Measurements from ENCODE around the gene ZNF469. TPM values are rescaled to one million over a fixed set of nuclear protein-coding genes. Genes with fewer than 3 reads are reported as not detected.

ZNF469 gene
- polyA plus RNA-seq, 3 donors = 0.91 to 1.0 (median 0.99) TPM

- DNase-seq (ENCODE audit: low read depth in 3 of 3, low spot score in 2 of 3) = no peak
Measured at GRCh38 chr16:88419790-88420189, 37.0 kb downstream of the ZNF469 start.

GRCh38 chr16:88420496-88420895, 37.7 kb downstream of the ZNF469 start:
- DNase-seq (ENCODE audit: low read depth in 3 of 3, low spot score in 2 of 3) = no peak

DNA sequence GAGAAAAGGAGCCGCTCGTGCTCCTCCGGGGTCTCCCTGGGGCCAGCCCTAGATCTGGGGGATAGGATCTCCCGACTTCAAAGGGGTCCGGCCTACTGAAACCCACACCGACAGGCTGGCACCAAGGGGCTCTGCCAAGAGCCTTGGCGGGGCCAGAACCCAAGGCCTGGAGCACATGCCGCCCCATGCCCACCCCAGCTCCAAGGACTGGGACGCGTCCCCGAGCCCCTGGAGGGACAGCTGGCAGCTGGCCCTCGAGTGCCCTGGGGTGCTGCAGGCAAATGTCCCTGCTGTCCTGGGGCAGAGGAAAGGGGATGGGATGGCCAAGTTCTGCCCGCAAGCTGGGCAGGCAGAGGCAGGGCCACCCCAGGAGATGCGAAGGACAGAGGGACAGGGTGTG, 38.5 kb downstream of the ZNF469 start:
- no peak for DNase-seq (ENCODE audit: low read depth in 3 of 3, low spot score in 2 of 3)

DNA sequence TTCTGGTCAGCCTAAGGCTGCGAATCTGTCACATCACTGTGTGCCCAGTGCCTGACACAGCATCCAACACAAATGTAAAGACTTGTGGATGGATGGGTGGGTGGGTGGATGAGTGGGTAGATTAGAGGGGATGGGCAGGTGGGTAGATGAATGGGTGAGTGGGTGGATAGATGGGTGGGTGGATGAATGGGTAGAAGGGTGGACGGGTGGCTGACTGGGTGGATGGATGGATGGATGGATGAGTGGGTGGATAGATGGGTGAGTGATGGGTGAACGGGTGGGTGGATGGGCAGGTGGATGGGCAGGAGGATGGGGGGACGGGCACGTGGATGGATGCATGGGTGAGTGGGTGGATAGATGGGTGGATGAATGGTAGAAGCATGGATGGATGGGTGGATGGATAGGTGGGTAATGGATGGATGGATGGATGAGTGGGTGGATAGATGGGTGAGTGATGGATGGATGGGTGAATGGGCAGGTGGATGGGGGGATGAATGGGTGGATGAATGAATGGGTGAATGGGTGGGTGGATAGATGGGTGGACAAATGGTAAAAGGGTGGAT, 39.2 kb downstream of the ZNF469 start:
- DNase-seq (ENCODE audit: low read depth in 3 of 3, low spot score in 2 of 3) = no peak

DNA sequence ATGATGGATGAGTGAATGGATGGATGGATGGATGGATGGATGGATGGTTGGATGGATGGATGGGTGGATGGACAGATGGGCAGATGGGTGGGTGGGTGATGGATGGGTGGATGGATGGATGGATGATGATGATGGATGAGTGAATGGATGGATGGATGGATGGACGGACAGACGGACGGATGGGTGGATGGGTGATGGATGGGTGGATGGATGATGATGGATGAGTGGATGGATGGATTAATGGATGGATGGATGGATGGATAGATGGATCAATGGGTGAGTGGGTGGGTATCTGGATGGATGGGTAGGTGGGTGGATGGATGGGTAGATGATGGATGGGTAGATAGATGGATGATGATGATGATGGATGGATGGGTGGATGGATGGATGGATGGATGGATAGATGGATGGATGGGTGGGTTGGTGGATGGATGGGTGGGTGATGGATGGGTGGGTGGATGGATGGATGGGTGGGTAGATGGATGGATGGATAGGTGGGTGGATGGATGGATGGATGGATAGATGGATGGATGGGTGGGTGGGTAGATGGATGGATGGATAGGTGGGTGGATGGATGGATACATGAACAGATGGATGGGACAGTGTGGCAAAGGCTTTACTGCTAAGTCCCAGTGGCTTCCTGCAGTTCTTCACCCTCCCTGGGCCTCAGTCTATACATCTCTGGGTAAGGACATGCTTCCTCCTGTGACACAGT, 40.1 kb downstream of the ZNF469 start:
- DNase-seq (ENCODE audit: low read depth in 3 of 3, low spot score in 2 of 3) = no peak

DNA sequence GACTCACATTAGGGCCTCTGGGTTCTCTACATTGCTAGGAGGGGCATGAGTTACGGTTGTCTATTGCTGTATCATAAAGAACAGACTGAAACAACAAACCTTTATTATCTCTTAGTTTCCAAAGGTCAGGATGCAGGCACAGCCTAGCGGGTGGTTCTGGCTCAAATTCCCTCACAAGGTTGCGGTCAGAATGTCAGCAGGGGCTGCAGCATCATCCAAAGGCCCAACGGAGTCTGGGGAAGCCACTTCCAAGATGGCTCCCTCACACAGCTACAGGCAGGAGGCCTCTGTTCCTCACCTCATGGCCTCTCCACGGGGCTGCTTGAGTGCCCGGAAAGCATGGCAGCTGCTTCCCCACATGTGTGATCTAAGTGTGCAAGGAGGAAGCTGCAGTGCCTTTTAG, 40.7 kb downstream of the ZNF469 start:
- no peak for DNase-seq (ENCODE audit: low read depth in 3 of 3, low spot score in 2 of 3)

GRCh38 chr16:88424587-88425235, 42.0 kb downstream of the ZNF469 start:
- no peak for DNase-seq (ENCODE audit: low read depth in 3 of 3, low spot score in 2 of 3)

- DNase-seq (ENCODE audit: low read depth in 3 of 3, low spot score in 2 of 3) = no peak
Measured at GRCh38 chr16:88426018-88426417, 43.3 kb downstream of the ZNF469 start.

GRCh38 chr16:88427376-88427775, 44.6 kb downstream of the ZNF469 start:
- no peak for DNase-seq (ENCODE audit: low read depth in 3 of 3, low spot score in 2 of 3)

DNA sequence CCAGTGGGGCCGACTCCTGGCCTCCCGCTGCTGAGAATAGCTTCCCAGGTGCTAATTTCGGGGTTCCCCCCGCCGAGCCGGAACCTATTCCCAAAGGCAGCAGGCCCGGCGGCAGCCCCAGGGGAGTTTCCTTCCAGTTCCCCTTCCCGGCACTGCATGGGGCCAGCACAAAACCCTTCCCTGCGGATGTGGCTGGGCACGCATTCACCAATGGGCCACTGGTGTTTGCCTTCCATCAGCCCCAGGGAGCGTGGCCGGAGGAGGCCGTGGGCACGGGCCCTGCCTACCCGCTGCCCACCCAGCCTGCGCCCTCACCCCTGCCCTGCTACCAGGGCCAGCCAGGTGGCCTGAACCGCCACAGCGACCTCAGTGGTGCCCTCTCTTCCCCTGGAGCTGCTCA, 45.4 kb downstream of the ZNF469 start:
- DNase-seq (ENCODE audit: low read depth in 3 of 3, low spot score in 2 of 3) = no peak

DNA sequence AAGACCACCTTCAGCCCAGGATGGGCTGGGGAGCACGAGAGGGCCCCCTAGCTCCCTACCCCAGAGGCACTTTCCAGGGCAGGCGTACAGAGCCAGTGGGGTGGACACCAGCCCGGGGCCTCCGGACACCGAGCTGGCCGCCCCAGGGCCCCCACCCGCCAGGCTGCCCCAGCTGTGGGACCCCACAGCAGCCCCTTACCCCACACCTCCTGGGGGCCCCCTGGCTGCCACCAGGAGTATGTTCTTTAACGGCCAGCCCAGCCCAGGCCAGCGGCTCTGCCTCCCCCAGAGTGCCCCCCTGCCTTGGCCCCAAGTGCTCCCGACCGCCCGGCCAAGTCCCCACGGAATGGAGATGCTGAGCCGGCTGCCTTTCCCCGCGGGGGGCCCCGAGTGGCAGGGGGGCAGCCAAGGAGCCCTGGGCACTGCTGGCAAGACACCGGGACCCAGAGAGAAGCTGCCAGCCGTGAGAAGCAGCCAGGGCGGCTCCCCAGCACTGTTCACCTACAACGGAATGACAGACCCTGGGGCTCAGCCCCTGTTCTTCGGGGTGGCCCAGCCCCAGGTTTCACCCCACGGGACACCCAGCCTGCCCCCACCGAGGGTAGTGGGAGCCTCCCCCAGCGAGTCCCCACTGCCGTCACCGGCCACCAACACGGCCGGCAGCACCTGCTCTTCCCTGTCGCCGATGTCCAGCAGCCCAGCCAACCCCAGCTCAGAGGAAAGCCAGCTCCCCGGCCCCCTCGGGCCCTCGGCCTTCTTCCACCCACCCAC, 46.0 kb downstream of the ZNF469 start:
- DNase-seq (ENCODE audit: low read depth in 3 of 3, low spot score in 2 of 3) = no peak

DNA sequence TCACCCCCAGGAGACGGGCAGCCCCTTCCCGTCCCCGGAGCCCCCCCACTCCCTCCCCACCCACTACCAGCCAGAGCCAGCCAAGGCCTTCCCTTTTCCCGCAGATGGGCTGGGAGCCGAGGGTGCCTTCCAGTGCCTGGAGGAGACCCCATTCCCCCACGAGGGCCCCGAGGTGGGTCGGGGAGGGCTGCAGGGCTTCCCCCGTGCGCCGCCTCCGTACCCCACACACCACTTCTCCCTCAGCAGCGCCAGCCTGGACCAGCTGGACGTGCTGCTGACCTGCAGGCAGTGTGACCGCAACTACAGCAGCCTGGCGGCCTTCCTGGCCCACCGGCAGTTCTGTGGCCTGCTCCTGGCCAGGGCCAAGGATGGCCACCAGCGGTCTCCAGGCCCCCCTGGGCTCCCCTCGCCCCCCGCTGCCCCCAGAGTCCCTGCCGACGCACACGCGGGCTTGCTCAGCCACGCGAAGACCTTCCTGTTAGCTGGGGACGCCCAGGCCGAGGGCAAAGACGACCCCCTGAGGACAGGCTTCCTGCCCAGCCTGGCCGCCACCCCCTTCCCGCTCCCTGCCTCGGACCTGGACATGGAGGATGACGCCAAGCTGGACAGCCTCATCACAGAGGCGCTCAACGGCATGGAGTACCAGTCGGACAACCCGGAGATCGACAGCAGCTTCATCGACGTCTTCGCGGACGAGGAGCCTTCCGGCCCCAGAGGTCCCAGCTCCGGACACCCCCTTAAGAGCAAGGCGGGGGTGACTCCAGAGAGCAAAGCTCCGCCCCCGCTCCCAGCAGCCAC, 46.8 kb downstream of the ZNF469 start:
- no peak for DNase-seq (ENCODE audit: low read depth in 3 of 3, low spot score in 2 of 3)

DNA sequence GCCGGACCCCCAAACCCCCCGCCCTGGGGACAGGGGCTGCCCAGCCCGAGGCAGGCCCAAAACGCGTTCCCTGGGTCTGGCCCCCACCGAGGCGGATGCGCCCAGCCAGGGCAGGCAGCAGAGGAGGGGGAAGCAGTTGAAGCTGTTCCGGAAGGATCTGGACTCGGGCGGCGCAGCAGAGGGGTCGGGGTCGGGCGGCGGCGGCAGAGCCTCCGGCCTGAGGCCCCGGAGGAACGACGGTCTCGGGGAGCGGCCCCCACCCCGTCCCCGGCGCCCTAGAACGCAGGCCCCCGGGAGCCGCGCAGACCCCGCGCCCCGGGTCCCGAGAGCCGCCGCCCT, 47.4 kb downstream of the ZNF469 start:
- no peak for DNase-seq (ENCODE audit: low read depth in 3 of 3, low spot score in 2 of 3)

DNA sequence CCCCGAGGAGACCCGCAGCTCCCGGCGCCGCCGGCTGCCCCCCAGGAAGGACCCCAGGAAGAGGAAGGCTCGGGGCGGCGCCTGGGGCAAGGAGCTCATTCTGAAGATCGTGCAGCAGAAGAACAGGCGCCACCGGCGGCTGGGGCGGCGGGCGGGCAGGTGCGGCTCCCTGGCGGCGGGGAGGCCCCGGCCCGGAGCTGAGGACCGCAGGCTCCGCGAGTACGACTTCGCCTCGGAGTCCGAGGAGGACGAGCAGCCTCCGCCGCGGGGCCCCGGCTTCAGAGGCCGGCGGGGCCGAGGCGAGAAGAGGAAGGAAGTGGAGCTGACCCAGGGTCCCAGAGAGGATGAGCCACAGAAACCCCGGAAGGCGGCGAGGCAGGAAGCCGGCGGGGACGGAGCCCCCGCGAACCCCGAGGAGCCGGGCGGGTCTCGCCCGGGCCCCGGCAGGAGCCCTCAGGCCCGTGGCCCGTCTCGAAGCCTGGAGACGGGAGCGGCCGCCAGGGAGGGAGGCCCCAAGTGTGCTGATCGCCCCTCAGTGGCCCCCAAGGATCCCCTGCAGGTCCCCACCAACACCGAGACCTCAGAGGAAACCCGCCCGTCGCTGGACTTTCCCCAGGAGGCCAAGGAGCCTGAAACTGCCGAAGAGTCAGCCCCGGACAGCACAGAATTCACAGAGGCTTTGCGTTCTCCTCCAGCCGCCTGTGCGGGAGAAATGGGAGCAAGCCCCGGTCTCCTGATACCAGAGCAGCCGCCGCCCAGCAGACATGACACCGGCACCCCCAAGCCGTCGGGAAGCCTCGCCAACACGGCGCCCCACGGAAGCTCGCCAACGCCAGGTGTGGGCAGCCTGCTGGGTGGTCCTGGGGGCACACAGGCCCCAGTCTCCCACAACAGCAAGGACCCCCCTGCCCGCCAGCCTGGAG, 48.0 kb downstream of the ZNF469 start:
- no peak for DNase-seq (ENCODE audit: low read depth in 3 of 3, low spot score in 2 of 3)

DNA sequence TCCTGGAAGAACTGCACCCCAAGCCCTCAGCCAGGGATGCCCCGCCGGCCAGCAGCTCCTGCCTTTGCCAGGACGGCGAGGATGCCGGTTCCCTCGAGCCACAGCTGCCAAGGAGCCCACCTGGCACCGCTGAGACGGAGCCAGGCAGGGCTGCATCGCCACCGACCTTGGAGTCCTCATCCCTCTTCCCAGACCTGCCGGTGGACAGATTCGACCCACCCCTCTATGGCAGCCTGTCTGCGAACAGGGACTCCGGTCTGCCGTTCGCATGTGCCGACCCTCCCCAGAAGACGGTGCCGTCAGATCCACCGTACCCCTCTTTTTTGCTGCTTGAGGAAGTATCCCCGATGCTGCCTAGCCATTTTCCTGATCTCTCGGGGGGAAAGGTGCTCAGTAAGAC, 48.9 kb downstream of the ZNF469 start:
- DNase-seq (ENCODE audit: low read depth in 3 of 3, low spot score in 2 of 3) = no peak

- no peak for DNase-seq (ENCODE audit: low read depth in 3 of 3, low spot score in 2 of 3)
Measured at GRCh38 chr16:88432174-88432573, 49.4 kb downstream of the ZNF469 start.
